Spinal cord (tissue), 10 donors: ENCODE measurements around the gene HDAC9. TPM values are rescaled to one million over a fixed set of nuclear protein-coding genes. Genes with fewer than 3 reads are reported as not detected.

Experiments used
- DNase-seq, 6 donors: peaks; one replicate each; pipeline versions ENCODE4 v3.0.0 to v3.0.0-alpha.2; 2013 to 2015; ENCODE audit warnings: low spot score in 6 of 6, low read depth in 4 of 6
- H3K27ac ChIP-seq: one replicate; pipeline ENCODE4 v1.5.1; 2013; ENCODE audit warnings: low read depth, low read length, control low read depth
- H3K27me3 ChIP-seq: one replicate; pipeline ENCODE4 v1.6.1; 2013; ENCODE audit warnings: low read length; ENCODE audit not compliant: control insufficient read depth, insufficient read depth
- H3K36me3 ChIP-seq: one replicate; pipeline ENCODE4 v1.6.1; 2013; ENCODE audit warnings: low read length; ENCODE audit not compliant: control insufficient read depth, insufficient read depth
- H3K4me1 ChIP-seq: one replicate; pipeline ENCODE4 v1.6.1; 2013; ENCODE audit warnings: low read length; ENCODE audit not compliant: control insufficient read depth, insufficient read depth
- H3K4me3 ChIP-seq: one replicate; pipeline ENCODE4 v1.5.1; 2013; ENCODE audit warnings: low read depth, low read length, control low read depth
- H3K9me3 ChIP-seq: one replicate; pipeline ENCODE4 v1.6.1; 2013; ENCODE audit warnings: low read length; ENCODE audit not compliant: control insufficient read depth, insufficient read depth
- WGBS: methylation state at CpG from one replicate; pipeline ENCODE4 v1.1.5; 2013; ENCODE audit warnings: missing lambda C conversion rate; ENCODE audit not compliant: insufficient coverage; 5-methylcytosine and 5-hydroxymethylcytosine counted together
- polyA plus RNA-seq, 2 donors: library from polyadenylated mRNA; unstranded; fragments of 120-200 nt; gene quantifications; one replicate each; pipeline ENCODE4 v1.2.1, GENCODE V29; 2013; ENCODE audit not compliant: insufficient read length in 2 of 2
- total RNA-seq, 2 donors: library from RNA; depleted of rRNA in 1 of 2; stranded (reverse); fragments of 120-200 nt in 1 of 2; fragments of >200 nt in 1 of 2; gene quantifications; one replicate each; pipeline versions ENCODE4 v1.2.3 to v1.2.4, GENCODE V29; 2013 to 2014
- donor health status: healthy.

The HDAC9 gene
- total and polyA plus RNA-seq, 4 donors: 21.4 to 58.5 (median 29.3) TPM

DNA sequence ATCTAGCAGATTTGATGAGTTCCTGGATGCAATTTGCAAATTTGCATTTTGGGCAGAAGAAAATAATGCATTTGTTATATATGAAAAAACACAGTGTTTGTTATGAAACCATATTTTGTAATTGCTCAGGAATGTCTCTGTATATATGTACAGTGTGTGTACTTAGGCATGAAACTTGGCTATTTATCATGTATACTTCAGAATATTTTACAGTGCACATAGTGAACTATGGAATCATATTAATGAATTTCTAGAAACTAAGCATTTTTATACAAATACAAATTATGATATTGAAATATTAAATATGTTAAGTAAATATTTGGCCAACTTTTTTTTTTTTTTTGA, 514.4 kb downstream of the HDAC9 start:
- Histone ChIP-seq H3K4me3 (no peak overlapping the region), H3K27me3 (no peaks in the 10 kb centered on the region), H3K9me3 (no peaks in the 10 kb centered on the region), H3K4me1 (no peaks in the 10 kb centered on the region), H3K36me3 (no peaks in the 10 kb centered on the region), H3K27ac (no peak overlapping the region)
- DNase-seq: no peak

GRCh38 chr7:19011212-19011611, 515.7 kb downstream of the HDAC9 start:
- no peaks in the 10 kb centered on the region for H3K4me1 ChIP-seq
- no peak overlapping the region for H3K27ac ChIP-seq
- 90% methylated on average over 6 of the region's 7 CpGs for WGBS
- no peak overlapping the region for H3K4me3 ChIP-seq
- no peaks in the 10 kb centered on the region for H3K27me3 ChIP-seq
- no peaks in the 10 kb centered on the region for H3K36me3 ChIP-seq
- no peak for DNase-seq
- H3K9me3 ChIP-seq: no peaks in the 10 kb centered on the region

- H3K36me3 ChIP-seq: no peaks in the 10 kb centered on the region
- H3K9me3 ChIP-seq: no peaks in the 10 kb centered on the region
- no peak for DNase-seq
- H3K4me3 ChIP-seq: no peak overlapping the region
- no peaks in the 10 kb centered on the region for H3K4me1 ChIP-seq
- no CpG with 5 or more reads among the region's 3 CpGs for WGBS
- no peak overlapping the region for H3K27ac ChIP-seq
- no peaks in the 10 kb centered on the region for H3K27me3 ChIP-seq
Observed at GRCh38 chr7:19015098-19015497, 519.5 kb downstream of the HDAC9 start.

DNA sequence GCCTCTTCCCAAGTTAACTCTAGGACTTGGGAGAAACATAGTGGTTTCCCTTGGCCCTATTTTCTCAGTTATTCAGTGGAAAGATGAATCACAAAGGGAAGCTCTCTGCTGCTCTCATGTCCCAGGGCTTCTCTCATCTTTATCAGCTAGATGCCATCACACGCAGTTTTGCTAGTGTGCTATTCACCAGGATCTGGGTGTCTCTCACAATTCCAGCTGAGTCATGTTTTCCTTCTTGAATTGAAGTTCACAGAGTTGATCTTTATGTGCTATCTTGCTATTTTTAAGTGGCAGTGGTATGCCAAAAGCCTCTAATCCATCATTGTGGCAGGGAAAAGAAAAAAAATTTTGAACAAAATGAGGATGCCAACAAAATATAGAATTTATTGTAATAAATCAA, 520.6 kb downstream of the HDAC9 start:
- no peak for DNase-seq
- Histone ChIP-seq H3K4me1 (no peaks in the 10 kb centered on the region), H3K36me3 (no peaks in the 10 kb centered on the region), H3K9me3 (no peaks in the 10 kb centered on the region), H3K27ac (no peak overlapping the region), H3K27me3 (no peaks in the 10 kb centered on the region), H3K4me3 (no peak overlapping the region)
- WGBS: no CpG with 5 or more reads among the region's 1 CpG

DNA sequence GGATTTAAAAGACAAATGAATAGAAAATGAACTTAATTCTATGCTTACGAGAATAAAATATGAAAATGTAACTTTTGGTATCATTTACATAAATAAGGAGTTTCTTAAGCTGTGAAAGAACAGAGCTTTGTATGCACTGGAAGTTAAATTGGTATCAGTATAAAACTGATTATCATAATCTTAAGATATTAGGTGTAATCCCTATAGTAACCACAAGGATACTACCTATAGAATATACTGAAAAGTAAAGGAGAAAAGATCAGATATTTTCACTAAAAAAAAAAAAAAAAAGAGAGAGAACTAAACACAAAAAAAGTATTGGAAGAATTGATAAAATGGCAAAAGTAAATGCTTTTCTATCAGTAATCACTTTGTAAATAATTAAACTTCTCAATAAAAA, 521.8 kb downstream of the HDAC9 start:
- no peaks in the 10 kb centered on the region for H3K36me3 ChIP-seq
- H3K9me3 ChIP-seq: no peaks in the 10 kb centered on the region
- H3K27me3 ChIP-seq: no peaks in the 10 kb centered on the region
- H3K27ac ChIP-seq: no peak overlapping the region
- H3K4me1 ChIP-seq: no peaks in the 10 kb centered on the region
- no peak overlapping the region for H3K4me3 ChIP-seq
- DNase-seq: no peak
- no CpG with 5 or more reads among the region's 1 CpG for WGBS

GRCh38 chr7:19020062-19020461, 524.5 kb downstream of the HDAC9 start:
- Histone ChIP-seq H3K4me1 (no peaks in the 10 kb centered on the region), H3K27ac (no peak overlapping the region), H3K9me3 (no peaks in the 10 kb centered on the region), H3K36me3 (no peaks in the 10 kb centered on the region), H3K4me3 (no peak overlapping the region), H3K27me3 (no peaks in the 10 kb centered on the region)
- WGBS: 92% methylated on average over 1 of the region's 2 CpGs
- no peak for DNase-seq

- Histone ChIP-seq H3K9me3 (no peaks in the 10 kb centered on the region), H3K4me1 (no peaks in the 10 kb centered on the region), H3K4me3 (no peak overlapping the region), H3K27ac (no peak overlapping the region), H3K27me3 (no peaks in the 10 kb centered on the region), H3K36me3 (no peaks in the 10 kb centered on the region)
- 90% methylated on average over 2 of the region's 2 CpGs for WGBS
- no peak for DNase-seq
Observed at GRCh38 chr7:19020711-19021110, 525.2 kb downstream of the HDAC9 start.

DNA sequence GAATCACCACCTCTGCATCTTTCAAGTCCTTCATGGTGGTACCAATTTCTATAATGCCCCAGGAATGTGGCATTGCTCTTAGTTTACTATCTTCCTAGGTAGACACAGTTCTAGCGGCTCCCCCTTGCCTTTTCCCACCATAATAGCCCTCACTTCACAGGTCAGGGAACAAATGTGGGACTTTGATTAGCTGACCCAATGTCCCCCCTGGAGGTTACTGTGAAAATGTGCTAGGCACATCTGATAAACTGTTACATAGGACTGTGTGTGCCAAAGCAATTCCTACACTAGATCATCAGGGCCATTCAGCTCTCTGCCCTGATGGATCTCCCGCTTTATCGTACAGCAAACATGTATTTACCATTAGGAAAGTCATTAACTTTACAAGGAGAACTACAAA, 527.9 kb downstream of the HDAC9 start:
- H3K9me3 ChIP-seq: peaks cover 2% of the 10 kb centered on the region
- no peak overlapping the region for H3K27ac ChIP-seq
- DNase-seq: no peak
- no CpG with 5 or more reads among the region's 3 CpGs for WGBS
- no peaks in the 10 kb centered on the region for H3K36me3 ChIP-seq
- H3K4me1 ChIP-seq: no peaks in the 10 kb centered on the region
- no peaks in the 10 kb centered on the region for H3K27me3 ChIP-seq
- H3K4me3 ChIP-seq: no peak overlapping the region

- WGBS: 63% methylated on average over 2 of the region's 4 CpGs
- DNase-seq: no peak
- no peak overlapping the region for H3K27ac ChIP-seq
- H3K27me3 ChIP-seq: no peaks in the 10 kb centered on the region
- no peak overlapping the region for H3K4me3 ChIP-seq
- no peaks in the 10 kb centered on the region for H3K4me1 ChIP-seq
- H3K36me3 ChIP-seq: no peaks in the 10 kb centered on the region
- peaks cover 2% of the 10 kb centered on the region for H3K9me3 ChIP-seq
Observed at GRCh38 chr7:19024261-19024660, 528.7 kb downstream of the HDAC9 start.

DNA sequence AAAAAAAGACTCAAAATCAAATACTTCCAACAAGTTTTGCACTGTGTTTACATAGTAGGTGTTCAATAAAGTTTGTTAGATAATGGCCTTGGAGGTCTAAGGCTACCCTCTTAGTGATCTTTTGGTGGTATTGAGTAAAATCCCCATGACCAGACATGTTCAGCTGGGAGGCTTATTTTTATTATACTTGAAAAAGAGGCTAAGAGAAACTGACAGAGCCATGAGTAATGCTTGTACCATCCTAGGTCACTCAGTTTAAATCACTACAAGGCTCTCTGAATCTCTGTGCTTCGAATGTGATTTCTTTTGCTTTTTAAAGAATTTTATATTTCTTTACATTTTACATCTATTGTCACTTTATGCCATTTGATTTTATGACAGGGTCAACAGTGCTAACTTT, 531.3 kb downstream of the HDAC9 start:
- Histone ChIP-seq H3K27ac (no peak overlapping the region), H3K4me3 (no peak overlapping the region), H3K27me3 (no peaks in the 10 kb centered on the region), H3K36me3 (no peaks in the 10 kb centered on the region), H3K4me1 (no peaks in the 10 kb centered on the region), H3K9me3 (peaks cover 2% of the 10 kb centered on the region)
- WGBS: no CpG with 5 or more reads among the region's 1 CpG
- no peak for DNase-seq
